Measurements from ENCODE around the gene SLC16A9.

SLC16A9 gene

DNA sequence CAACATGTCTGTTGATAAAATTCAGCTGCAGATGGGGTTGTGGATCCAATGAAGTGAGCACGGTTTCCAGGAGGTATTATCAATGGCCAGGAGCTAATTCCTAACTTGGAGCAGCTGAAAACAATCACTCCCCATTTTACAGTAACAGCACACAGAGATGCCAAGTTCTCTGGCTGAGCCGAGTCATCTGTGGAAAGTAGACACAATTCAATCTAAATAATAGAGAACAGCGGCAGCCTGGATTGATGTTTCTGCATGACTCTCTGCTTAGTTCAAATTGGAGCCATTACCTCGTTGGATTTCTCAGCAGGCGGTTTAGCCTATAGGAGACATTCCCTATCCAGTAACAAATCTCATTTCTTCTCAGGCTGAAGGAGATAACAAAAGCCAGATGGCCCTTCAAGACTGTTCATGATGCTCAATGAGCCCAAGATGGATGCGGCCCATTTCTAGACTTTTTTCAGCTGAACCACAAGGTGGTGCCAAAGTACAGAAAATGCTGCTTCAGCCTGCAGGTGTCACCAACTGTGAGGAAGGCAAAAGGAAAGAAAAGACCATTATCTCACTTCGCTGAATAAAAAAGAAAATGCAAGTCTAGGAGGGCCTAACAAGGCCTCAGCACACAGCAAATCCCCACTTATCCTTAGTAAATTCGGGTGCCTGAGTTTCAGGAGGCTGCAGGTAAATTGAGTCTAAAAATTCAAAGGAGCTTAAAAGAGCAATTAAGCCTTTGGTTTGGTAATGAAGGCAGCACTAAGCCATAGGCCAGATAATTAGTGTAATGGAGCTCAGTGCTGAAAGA lies 83.7 kb downstream of the SLC16A9 start:
- ChIA-PET CTCF (interaction anchor here (0.6 to 9.6 kb wide), 52 partner anchors 9 to 1095 kb away, joined by 3 to 112 read pairs (median 4); partner anchors contain the start of gene CCDC6), POLR2A (no interaction called here)
- TF ChIP-seq, protein P1, sequence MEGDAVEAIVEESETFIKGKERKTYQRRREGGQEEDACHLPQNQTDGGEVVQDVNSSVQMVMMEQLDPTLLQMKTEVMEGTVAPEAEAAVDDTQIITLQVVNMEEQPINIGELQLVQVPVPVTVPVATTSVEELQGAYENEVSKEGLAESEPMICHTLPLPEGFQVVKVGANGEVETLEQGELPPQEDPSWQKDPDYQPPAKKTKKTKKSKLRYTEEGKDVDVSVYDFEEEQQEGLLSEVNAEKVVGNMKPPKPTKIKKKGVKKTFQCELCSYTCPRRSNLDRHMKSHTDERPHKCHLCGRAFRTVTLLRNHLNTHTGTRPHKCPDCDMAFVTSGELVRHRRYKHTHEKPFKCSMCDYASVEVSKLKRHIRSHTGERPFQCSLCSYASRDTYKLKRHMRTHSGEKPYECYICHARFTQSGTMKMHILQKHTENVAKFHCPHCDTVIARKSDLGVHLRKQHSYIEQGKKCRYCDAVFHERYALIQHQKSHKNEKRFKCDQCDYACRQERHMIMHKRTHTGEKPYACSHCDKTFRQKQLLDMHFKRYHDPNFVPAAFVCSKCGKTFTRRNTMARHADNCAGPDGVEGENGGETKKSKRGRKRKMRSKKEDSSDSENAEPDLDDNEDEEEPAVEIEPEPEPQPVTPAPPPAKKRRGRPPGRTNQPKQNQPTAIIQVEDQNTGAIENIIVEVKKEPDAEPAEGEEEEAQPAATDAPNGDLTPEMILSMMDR (IDR thresholded peaks at IDR 0.05; ENCODE audit: control extremely low read depth, extremely low read depth, low read depth, missing control alignments), result peak; percentile 85
- DNase-seq (ENCODE audit: extremely low spot score), result peak; percentile 68

DNA sequence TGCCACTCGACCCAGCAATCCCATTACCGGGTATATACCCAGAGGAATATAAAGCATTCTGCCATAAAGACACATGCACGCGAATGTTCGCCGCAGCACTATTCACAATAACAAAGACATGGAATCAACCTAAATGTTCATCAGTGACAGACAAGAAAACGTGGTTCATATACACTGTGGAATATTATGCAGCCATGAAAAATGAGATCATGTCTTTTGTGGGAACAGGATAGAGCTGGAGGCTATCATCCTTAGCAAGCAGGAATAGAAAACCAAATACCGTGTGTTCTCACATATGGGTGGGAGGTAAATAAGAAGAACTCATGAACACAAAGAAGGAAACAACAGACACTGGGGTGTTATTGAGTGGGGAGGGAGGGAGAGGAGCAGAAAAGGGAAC lies 84.7 kb downstream of the SLC16A9 start:
- POLR2A ChIA-PET, result no interaction called here
- no peak for DNase-seq (ENCODE audit: extremely low spot score)
- CTCF ChIA-PET, result interaction anchor here (0.8 to 9.6 kb wide), 29 partner anchors 8 to 1094 kb away, joined by 3 to 112 read pairs (median 8); partner anchors contain the start of gene CCDC6
- TF ChIP-seq, protein P1 (IDR thresholded peaks at IDR 0.05; ENCODE audit: control extremely low read depth, extremely low read depth, low read depth, missing control alignments), result no peak

DNA sequence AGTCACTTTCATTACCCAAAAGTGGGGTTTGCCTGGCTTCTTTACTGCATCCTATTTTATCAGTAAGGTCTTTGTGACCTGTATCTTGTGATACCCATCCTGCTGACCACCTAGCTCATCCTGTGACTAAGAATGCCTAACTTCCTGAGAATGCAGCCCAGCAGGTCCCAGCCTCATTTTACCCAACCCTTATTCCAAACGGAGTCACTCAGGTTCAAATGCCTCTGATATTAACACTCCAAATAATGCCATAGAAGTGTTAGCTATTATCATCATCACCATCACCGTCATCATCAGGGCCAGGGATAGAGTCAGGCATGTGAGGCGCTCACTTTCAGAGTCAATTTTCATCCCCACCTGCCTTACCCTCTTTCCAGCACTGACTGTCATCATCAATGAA lies 85.5 kb downstream of the SLC16A9 start:
- no peak for DNase-seq (ENCODE audit: extremely low spot score)
- TF ChIP-seq, protein P1 (IDR thresholded peaks at IDR 0.05; ENCODE audit: control extremely low read depth, extremely low read depth, low read depth, missing control alignments), result no peak
- ChIA-PET CTCF (interaction anchor here (0.9 to 9.6 kb wide), 14 partner anchors 9 to 1093 kb away, joined by 3 to 112 read pairs (median 6); no protein-coding TSS in a partner anchor), POLR2A (no interaction called here)

DNA sequence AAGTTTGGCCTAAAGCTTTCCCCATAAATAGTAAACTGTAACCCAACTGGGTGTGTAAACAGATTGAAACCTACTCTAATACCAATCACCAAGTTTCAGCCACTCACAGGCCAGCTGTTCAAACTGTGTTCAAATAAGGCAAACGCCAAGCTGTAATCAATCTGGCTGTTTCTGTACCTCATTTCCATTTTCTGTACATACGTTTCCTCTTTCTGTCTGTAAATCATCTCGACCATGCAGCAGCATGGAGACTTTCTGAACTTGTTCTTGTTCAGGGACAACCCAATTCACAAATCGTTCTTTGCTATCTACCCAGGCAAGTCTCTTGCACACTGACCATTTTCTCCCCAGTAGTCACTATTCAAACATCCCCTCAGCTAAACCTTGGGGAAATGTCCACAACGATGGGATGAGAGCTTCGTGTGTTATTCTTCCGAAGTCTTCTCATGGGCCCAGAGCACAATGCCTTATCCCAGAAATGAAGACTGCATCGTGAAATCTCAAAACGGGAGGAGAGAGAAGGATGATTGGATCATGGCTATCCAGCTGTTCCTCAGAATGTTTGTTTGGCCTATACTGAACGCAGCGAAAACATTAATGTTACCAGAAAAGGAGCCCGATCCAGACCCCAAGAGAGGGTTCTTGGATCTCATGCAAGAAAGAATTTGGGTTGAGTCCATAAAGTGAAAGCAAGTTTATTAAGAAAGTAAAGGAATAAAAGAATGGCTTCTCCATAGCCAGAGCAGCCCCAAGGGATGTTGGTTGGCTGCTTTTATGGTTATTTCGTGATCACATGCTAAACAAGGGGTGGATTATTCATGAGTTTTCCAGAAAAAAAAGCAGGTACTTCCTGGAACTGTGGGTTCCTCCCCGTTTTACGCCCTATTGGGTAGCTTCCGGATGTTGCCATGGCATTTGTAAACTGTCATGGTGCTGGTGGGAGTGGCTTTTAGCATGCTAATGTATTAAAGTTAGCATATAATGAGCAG lies 86.2 kb downstream of the SLC16A9 start:
- POLR2A ChIA-PET, result no interaction called here
- TF ChIP-seq, protein P1 (IDR thresholded peaks at IDR 0.05; ENCODE audit: control extremely low read depth, extremely low read depth, low read depth, missing control alignments), result no peak
- no peak for DNase-seq (ENCODE audit: extremely low spot score)
- CTCF ChIA-PET, result interaction anchor here (0.7 to 9.6 kb wide), 46 partner anchors 9 to 1095 kb away, joined by 3 to 112 read pairs (median 4); partner anchors contain the start of gene CCDC6

DNA sequence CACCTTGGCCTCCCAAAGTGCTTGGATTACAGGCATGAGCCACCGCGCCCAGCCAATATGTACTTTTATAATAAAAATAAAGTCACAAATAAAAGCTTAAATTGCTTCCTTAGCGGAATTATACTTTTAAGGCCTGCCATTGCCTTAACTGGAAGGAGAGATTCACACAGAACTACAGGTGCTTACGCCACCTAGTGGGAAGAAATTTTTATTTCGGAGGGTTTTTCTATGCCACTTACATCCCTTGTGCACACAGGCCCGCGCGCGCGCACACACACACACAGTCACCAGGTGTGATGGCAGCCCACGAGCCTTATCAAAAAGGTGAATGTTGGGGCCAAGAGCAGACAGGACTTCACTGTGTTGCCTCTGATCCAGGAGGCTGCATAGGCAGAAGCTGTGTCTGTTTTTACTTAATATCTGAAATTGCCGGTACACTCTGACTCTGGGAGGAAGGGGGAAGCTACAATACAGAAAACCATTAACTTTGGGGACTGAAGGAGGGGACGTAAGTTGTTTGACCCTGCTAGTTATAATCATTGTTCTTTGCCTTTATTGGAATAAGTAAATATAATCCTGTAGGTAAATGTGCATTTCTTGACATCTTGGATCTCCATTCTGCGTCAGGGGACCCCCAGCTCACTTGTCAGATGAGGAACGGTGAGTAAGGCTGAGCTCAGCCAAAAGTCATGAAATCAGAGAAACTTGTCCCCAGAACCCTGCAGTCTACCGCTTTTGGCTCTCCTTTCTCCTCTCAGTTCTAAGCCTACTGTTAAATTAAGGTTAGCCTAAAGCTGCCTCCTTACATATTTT lies 87.1 kb downstream of the SLC16A9 start:
- POLR2A ChIA-PET, result no interaction called here
- CTCF ChIA-PET, result interaction anchor here (0.7 to 9.6 kb wide), 46 partner anchors 10 to 1094 kb away, joined by 3 to 112 read pairs (median 4); partner anchors contain the start of gene CCDC6
- TF ChIP-seq, protein P1 (IDR thresholded peaks at IDR 0.05; ENCODE audit: control extremely low read depth, extremely low read depth, low read depth, missing control alignments), result peak; percentile 43
- DNase-seq (ENCODE audit: extremely low spot score), result peak; percentile 41

Measured in GM10248 (cell line).